HepG2 (cell line): ENCODE data around the gene TEX48. TPM values are rescaled to one million over a fixed set of nuclear protein-coding genes. Genes with fewer than 3 reads are reported as not detected.

ENCODE experiments used
- ATAC-seq: fragments of 200-7000 bp; cut with Tn5 transposase; 3 replicates; pipeline ENCODE4 v1.9.1; 2020; ENCODE audit warnings: mild to moderate bottlenecking, moderate library complexity
- BruUV-seq: library from RNA; stranded (reverse); fragments of 400-500 nt; replicated peaks from 2 replicates; lab custom pipeline; 2021; lab: Mats Ljungman, UMichigan
- CTCF ChIA-PET: fragments of 300-600 bp; formaldehyde crosslinking; extraction: SDS; loops from one replicate; lab custom pipeline; 2021; ENCODE audit warnings: low total read pairs, inconsistent platforms, low intra/inter-chr PET ratio; lab: Yijun Ruan, JAX
- POLR2A ChIA-PET: fragments of 350-600 bp; sonication (Branson Sonifier 250); formaldehyde crosslinking; loops from one replicate; lab custom pipeline; 2020; ENCODE audit warnings: antibody characterized with exemption, inconsistent platforms; lab: Yijun Ruan, JAX
- DNase-seq: peaks from one replicate; pipeline ENCODE4 v3.0.0-alpha.2; 2015; ENCODE audit warnings: low spot score
- FAIRE-seq: peaks from 3 replicates; lab custom pipeline; 2011; peaks lifted over from hg19 to GRCh38; lab: Jason Lieb, UNC
- H2AFZ ChIP-seq: one replicate; pipeline ENCODE4 v1.6.1; 2011; ENCODE audit warnings: low read length, inconsistent platforms
- H3K27ac ChIP-seq: fragments of 300-600 bp; 3 replicates; pipeline ENCODE4 v1.8.0; 2011; ENCODE audit warnings: mixed run types, mild to moderate bottlenecking, mixed read lengths, low read length, inconsistent platforms; ENCODE audit not compliant: insufficient read depth; ENCODE audit errors: extremely low read length
- H3K27me3 ChIP-seq, 2 experiments: fragments of 200-600 bp in 1 of 2; 2 replicates in 1 of 2; 3 replicates in 1 of 2; pipeline versions ENCODE4 v1.6.0 to v1.8.0; 2011; ENCODE audit warnings: low read length in 2 of 2, mild to moderate bottlenecking in 2 of 2, moderate library complexity in 2 of 2, inconsistent platforms in 1 of 2; ENCODE audit not compliant: insufficient read depth in 2 of 2, control insufficient read depth in 1 of 2
- H3K36me3 ChIP-seq, 2 experiments: fragments of 200-600 bp in 1 of 2; replicated peaks in 1 of 2; 2 replicates in 1 of 2; 3 replicates in 1 of 2; pipeline versions ENCODE4 v1.5.1 to v1.8.0; 2011; ENCODE audit warnings: low read length in 2 of 2, inconsistent platforms in 1 of 2; ENCODE audit not compliant: insufficient read depth in 2 of 2, control insufficient read depth in 1 of 2
- H3K4me1 ChIP-seq: 2 replicates; pipeline ENCODE4 v1.5.1; 2012; ENCODE audit warnings: low read length, inconsistent platforms; ENCODE audit not compliant: insufficient read depth
- H3K4me2 ChIP-seq: 2 replicates; pipeline ENCODE4 v1.6.0; 2011; ENCODE audit warnings: low read depth, low read length, inconsistent platforms
- H3K4me3 ChIP-seq, 3 experiments: fragments of 200-600 bp in 1 of 3; sonication (generic), shearing (Covaris generic) in 1 of 3; replicated peaks in 1 of 3; 2 replicates each; pipeline ENCODE4 v1.5.1; 2011 to 2016; ENCODE audit warnings: low read length in 3 of 3, inconsistent platforms in 2 of 3, low read depth in 2 of 3, mild to moderate bottlenecking in 2 of 3, control low read depth in 1 of 3, mixed read lengths in 1 of 3; ENCODE audit not compliant: insufficient read depth in 1 of 3
- H3K79me2 ChIP-seq: one replicate; pipeline ENCODE4 v1.6.1; 2011; ENCODE audit warnings: low read length, inconsistent platforms; ENCODE audit not compliant: insufficient read depth
- H3K9ac ChIP-seq: 2 replicates; pipeline ENCODE4 v1.6.0; 2011; ENCODE audit warnings: mild to moderate bottlenecking, low read depth, low read length, inconsistent platforms; ENCODE audit not compliant: insufficient read depth
- H3K9me3 ChIP-seq: 2 replicates; pipeline ENCODE4 v1.5.1; 2012; ENCODE audit warnings: mild to moderate bottlenecking, low read length
- H4K20me1 ChIP-seq: 2 replicates; pipeline ENCODE4 v1.6.0; 2011; ENCODE audit warnings: inconsistent platforms, mild to moderate bottlenecking, low read length, moderate library complexity; ENCODE audit not compliant: insufficient read depth
- E2F1 ChIP-seq: sonication (generic); formaldehyde crosslinking; IDR thresholded peaks from 2 replicates; pipeline ENCODE4 v1.5.0; 2020; ENCODE audit warnings: missing genetic modification reagents
- NCOA5 ChIP-seq: sonication (generic); formaldehyde crosslinking; IDR thresholded peaks from 2 replicates; pipeline ENCODE4 v1.4.0; 2020; ENCODE audit warnings: missing genetic modification reagents
- NR2F6 ChIP-seq, 2 experiments: IDR thresholded peaks; 2 replicates each; pipeline ENCODE4 v1.6.1; 2016; ENCODE audit warnings: antibody characterized with exemption in 1 of 2, mild to moderate bottlenecking in 1 of 2
- ZFP37 ChIP-seq: sonication (generic); formaldehyde crosslinking; IDR thresholded peaks from 2 replicates; pipeline ENCODE4 v1.4.0; 2020; ENCODE audit warnings: missing genetic modification reagents, borderline replicate concordance
- ZNF792 ChIP-seq: IDR thresholded peaks from 2 replicates; pipeline ENCODE4 v1.6.1; 2016
- WGBS: methylation state at CpG from one replicate; pipeline ENCODE4 v1.1.6; 2017; ENCODE audit warnings: low lambda C conversion rate; 5-methylcytosine and 5-hydroxymethylcytosine counted together
- in situ Hi-C: cut with HindIII; loops from 2 replicates; pipeline ENCODE4 v1.10.0; 2017; ENCODE audit warnings: low pct_unique_long_range_greater_than_20kb; ENCODE audit not compliant: extremely low pct_ligation_motif_present
- intact Hi-C: fragments of 100-400 bp; cut with micrococcal nuclease; formaldehyde crosslinking; loops from one replicate; pipeline ENCODE4 v1.10.0; 2022; ENCODE audit not compliant: unreplicated experiment
- polyA plus RNA-seq, 8 experiments: library from polyadenylated mRNA; depleted of rRNA in 3 of 8; stranded (reverse) in 7 of 8; unstranded in 1 of 8; fragments of >200 nt; fragmentation: Illumina TruSeq in 4 of 8; extraction: Trizol in 4 of 8; gene quantifications; 2 replicates each; pipeline versions ENCODE4 v1.2.1 to v1.2.3, GENCODE V29; 2011 to 2016; ENCODE audit warnings: low read depth in 4 of 8, missing spikeins in 1 of 8, mixed read lengths in 1 of 8; ENCODE audit not compliant: insufficient read depth in 1 of 8
- total RNA-seq, 5 experiments: library from RNA; depleted of rRNA; stranded (reverse); fragments of >200 nt; fragmentation: Illumina TruSeq; extraction: Trizol; gene quantifications; 2 replicates each; pipeline ENCODE4 v1.2.3, GENCODE V29; 2016; ENCODE audit warnings: low read depth in 1 of 5
- TF ChIP-seq, protein P1 (sequence below): sonication (generic); formaldehyde crosslinking; IDR thresholded peaks from 2 replicates; pipeline ENCODE4 v1.4.0; 2020; ENCODE audit warnings: missing genetic modification reagents

TEX48 gene
- total and polyA plus RNA-seq, 2 of the 13 experiments (the other 11 are each of a cell fraction or from before 2014, with no cell fraction given) = not detected

- Histone ChIP-seq H3K4me1 (peaks cover 12% of the 10 kb centered on the region), H3K36me3 (peaks cover 0 to 2% of the 10 kb centered on the region in 2 experiments; a peak in 3 of 5 replicates), H3K4me2 (no peak overlapping the region), H3K27me3 (no peaks in the 10 kb centered on the region), H3K79me2 (no peaks in the 10 kb centered on the region), H3K9me3 (no peaks in the 10 kb centered on the region), H4K20me1 (no peaks in the 10 kb centered on the region), H3K27ac (no peak overlapping the region), H3K9ac (no peak overlapping the region), H2AFZ (no peak overlapping the region), H3K4me3 (no peak overlapping the region)
- 93% methylated on average over 13 of the region's 13 CpGs for WGBS
- no peak for TF ChIP-seq NR2F6 (IDR thresholded peaks at IDR 0.05)
- TF ChIP-seq NR2F6 (CRISPR knock-in tag; IDR thresholded peaks at IDR 0.05) = no peak
- no peak for TF ChIP-seq ZNF792 (CRISPR knock-in tag)
- TF ChIP-seq NCOA5 (CRISPR knock-in tag) = no peak
- TF ChIP-seq, protein P1, sequence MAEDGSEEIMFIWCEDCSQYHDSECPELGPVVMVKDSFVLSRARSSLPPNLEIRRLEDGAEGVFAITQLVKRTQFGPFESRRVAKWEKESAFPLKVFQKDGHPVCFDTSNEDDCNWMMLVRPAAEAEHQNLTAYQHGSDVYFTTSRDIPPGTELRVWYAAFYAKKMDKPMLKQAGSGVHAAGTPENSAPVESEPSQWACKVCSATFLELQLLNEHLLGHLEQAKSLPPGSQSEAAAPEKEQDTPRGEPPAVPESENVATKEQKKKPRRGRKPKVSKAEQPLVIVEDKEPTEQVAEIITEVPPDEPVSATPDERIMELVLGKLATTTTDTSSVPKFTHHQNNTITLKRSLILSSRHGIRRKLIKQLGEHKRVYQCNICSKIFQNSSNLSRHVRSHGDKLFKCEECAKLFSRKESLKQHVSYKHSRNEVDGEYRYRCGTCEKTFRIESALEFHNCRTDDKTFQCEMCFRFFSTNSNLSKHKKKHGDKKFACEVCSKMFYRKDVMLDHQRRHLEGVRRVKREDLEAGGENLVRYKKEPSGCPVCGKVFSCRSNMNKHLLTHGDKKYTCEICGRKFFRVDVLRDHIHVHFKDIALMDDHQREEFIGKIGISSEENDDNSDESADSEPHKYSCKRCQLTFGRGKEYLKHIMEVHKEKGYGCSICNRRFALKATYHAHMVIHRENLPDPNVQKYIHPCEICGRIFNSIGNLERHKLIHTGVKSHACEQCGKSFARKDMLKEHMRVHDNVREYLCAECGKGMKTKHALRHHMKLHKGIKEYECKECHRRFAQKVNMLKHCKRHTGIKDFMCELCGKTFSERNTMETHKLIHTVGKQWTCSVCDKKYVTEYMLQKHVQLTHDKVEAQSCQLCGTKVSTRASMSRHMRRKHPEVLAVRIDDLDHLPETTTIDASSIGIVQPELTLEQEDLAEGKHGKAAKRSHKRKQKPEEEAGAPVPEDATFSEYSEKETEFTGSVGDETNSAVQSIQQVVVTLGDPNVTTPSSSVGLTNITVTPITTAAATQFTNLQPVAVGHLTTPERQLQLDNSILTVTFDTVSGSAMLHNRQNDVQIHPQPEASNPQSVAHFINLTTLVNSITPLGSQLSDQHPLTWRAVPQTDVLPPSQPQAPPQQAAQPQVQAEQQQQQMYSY = no peak
- TF ChIP-seq E2F1 (CRISPR knock-in tag) = no peak
- TF ChIP-seq ZFP37 (CRISPR knock-in tag) = no peak
- no peak for ATAC-seq
- ChIA-PET POLR2A (no interaction called here), CTCF (no interaction called here)
- intact Hi-C loops (no loop called here), in situ Hi-C loops (no loop called here)
- FAIRE-seq = no peak
- BruUV-seq = no TSS peak
- DNase-seq = no peak
These were observed 62.7 kb downstream of the TEX48 start for GRCh38 chr9:114619191-114619761.
